ENCODE measurements around the gene CLCF1.

- no peak for TF ChIP-seq CTCF (optimal IDR thresholded peaks at IDR 0.05 in 1 of 3, IDR thresholded peaks at IDR 0.05 in 1 of 3, conservative IDR thresholded peaks at IDR 0.05 in 1 of 3; ENCODE audit: extremely low read depth in 1 of 3, insufficient read depth in 2 of 3, low read length in 3 of 3)
- no peak for TF ChIP-seq EZH2 (IDR thresholded peaks at IDR 0.05; ENCODE audit: low read length)
Observed at GRCh38 chr11:67378544-67378943, 5.1 kb upstream of the CLCF1 start.

Measured in keratinocyte (primary cell).